NCI-H2081 (cell line): ENCODE data around the gene SERPINB1.
"Not testable (repeated sequence)": the region's sequence is repeated elsewhere in the genome, so short reads cannot be mapped to it uniquely, and the experiment has no call there.

Source experiments
- DNase-seq, 2 experiments: peaks; one replicate each; lab custom pipeline; 2025; lab: John Stamatoyannopoulos, UW

Gene SERPINB1

GRCh38 chr6:2816158-2816557, 25.5 kb downstream of the SERPINB1 start:
- no peak for DNase-seq

GRCh38 chr6:2812695-2813094, 29.0 kb downstream of the SERPINB1 start:
- DNase-seq = no peak

DNA sequence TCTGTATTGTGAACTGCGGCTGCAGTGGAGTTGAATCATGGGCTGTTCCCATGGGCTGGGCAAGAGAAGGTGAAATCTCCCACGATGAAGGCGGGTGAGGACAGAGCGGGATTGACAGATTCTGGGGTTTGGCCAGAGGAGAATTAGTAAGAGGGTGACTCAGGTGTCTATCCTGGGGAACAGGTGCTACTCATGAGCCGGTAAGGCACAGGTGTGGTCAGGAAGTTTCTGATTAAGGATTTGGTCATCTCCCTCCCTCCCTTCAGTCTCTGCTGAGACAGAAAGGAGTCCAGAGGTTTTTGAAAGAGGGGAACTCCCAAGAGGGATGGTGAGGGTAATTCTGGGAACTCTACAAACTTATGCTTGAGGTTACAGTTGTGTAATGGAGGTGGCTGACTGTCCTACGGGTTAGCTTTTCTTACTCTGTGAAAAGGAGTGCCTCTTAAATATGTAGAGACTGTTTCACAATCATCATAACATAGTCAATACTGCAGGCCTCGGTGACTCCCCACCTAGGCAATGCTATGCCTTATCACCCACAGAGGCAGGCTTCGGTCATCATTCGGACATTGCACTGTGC, 31.5 kb downstream of the SERPINB1 start:
- no peak for DNase-seq

DNA sequence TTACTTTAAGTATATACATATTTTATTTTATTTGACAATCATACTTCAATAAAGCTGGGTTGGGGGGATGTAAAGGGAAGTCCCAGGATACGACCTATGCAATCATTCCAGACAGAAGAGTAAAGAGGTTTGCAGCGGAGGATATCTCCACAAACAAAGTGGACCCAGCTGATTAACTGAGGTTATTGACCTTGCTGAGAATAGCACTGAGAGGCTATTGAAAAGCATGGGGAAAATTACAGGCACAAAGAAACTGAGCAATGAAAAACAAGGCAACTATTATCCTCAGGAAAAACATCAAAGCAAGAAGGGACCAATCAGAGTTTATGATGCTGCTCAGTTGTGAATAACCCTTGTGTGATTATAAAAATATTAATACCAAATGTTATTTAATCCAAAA, 32.6 kb downstream of the SERPINB1 start:
- no peak for DNase-seq

GRCh38 chr6:2807342-2808090, 34.1 kb downstream of the SERPINB1 start:
- no peak for DNase-seq

DNA sequence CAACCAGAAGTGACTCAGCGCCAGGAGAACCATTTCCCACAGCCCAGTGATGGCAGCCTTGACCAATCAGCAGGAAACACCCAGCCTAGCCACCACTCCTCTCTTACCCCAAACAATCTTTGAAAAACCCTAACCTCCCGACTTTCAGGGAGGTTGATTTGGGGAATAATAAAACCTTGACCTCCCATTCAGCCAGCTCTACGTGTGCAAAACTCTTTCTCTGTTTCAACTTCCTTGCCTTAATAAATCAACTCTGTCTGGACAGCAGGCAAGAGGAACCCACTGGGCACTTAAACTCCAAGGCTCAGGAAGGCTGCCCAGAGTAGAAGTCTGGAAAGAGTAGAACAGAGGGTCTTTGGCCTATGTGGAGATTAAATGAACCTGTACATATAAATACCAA, 35.0 kb downstream of the SERPINB1 start:
- DNase-seq = no peak

DNA sequence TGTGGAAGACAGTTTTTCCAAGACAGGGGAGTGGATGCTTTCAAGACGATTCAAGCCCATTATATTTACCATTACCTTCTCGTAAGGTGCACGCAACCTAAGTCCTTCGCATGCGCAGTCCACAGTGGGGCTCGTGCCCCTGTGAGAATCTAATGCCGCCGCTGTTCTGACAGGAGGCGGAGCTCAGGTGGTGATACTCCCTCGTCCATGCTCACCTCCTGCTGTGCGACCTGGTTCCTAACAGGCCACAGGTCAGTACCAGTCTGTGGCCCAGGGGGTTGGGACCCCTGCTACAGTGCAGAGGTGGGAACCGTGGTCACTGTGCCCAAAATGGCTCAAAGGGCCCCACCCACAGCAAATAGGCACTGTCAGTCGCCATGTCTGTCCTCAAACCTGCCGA, 36.6 kb downstream of the SERPINB1 start:
- no peak for DNase-seq

DNA sequence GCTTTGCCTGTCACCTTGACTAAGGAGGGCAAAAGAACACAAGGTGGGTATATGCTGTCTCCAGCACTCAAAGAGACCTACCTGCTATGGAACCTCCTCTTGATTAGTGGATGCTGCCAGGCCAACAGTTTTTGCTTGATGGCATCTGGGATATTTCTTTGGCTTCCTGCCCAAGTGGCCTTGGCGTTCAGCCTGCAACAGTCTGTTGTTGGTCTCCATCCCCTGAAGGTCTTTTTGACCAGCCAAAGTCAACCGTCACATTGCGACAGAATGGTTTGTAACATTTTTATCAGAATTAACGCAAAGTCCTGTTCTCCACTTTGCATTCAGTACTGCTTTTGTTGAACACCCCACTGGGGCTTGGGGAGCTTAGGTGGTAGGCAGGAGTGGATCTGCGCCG, 37.1 kb downstream of the SERPINB1 start:
- no peak for DNase-seq

DNA sequence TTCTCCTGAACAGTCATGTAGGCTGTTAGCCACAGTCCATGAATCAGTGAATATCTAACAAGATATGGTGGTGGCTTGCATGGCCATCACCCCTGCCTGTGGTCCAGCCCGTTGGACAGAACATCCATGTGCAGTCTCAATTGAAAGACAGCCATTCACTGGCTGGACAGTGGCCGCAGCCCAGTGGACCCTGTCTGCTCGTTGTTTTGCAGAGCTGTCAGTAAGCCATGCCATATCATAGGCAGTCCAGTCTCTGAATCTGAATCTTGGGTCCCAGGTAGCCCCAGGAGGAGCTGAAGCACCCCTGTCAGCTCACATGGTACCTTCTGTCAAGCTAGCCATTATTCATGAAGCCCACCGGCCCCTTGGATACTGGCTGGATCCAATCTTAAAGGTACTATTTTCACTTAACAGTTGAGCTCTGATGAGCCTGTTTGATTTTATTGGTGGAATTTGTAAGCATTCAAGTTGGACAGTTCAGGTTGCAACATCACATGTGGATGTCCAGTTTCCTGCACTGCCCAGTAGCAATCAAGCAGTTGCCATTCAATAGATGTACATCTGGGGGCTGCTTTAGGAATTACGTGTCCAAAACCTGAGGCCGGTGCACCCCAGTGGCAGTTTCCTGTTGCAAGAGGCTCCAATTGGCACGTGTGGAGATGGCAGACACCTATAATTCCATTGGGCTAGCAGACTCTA, 37.8 kb downstream of the SERPINB1 start:
- DNase-seq = no peak

DNA sequence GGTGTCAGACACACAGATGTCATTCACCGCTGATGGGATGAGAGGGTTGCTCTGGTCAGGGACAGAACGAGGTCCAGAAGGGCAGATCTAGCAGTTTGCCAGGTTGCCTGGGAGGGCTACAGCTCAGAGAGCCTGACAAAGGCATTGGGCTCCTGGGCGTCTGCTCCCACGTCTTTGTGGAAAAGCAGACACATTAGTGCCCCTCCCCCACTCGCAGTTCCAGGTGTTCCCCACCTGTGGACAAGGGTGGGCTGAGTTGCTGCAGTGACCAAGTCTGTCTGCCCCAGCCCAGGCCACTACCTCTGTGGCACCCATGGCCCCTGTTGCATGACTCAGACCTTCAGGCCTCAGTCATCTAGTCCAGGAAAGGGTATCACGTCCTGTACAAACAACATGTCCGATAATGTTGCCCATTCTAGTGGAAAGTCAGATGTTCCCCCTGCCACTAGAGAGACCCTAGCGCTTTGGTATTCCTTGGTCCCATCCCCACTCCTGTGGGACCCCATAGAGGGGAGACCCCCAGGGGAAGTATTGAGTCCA, 39.1 kb downstream of the SERPINB1 start:
- no peak for DNase-seq

- DNase-seq = not testable (repeated sequence)
Observed at GRCh38 chr6:2801687-2802086, 40.0 kb downstream of the SERPINB1 start.

DNA sequence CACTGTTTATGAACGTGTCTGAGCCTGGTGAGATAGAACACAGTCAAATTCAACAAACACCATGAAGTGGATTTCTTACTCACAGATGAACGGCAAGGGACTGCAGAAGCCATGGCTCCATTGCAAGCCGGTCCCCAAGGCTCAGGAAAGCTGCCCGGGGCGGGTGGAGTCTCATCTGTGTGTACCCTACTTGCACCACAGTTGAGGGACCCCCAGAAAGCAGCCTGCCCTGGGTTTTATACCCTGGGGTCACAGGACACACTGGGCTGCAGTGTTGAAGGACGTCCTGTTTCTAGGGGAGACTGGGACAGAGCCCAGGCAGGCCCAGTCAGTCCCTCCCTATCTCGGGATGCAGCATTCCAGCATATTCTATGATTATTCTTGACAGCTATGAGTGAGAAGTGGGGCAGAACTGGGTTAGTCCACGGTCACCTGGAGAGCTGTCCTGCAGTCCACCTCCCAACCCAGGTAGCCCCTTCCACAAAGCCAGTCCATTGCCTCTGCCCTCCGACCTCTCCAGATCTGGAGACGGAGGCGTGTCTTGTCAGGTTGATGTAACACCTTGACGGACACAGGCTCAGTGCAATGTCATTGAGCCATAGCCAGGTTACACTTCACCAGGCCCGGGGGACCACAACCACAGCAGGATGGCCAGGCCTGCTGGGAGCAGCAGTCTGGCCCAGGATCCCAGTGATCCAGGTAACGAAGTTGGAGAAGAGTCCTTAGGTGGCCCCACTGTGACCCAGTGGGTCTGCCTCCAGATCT, 40.9 kb downstream of the SERPINB1 start:
- no peak for DNase-seq

- no peak for DNase-seq
Observed at GRCh38 chr6:2799936-2800527, 41.6 kb downstream of the SERPINB1 start.

DNA sequence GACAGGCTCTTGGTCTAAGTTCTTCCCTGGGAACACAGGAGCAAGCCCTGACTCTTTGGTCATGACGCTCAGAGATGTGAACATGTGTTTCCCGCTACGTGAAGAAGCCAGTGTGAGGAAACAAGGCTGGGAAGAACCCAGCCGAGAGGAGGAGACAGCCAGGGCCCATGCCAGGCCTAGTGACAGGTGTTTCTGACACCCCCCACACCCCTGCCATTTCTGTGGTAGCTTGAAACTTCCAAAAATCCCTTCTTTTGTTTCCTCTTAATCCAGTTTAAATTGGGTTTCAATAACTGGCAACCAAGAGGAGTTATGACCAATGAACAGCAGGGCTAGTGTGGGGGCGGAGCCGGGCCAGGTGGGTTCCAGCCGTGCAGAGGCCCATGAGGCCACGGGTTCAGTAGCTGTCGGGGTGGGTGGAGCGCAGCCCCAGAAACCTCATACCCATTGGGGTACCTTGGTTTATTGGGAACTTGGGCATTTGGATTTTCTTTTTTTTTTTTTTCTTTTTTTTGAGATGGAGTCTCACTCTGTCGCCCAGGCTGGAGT, 43.0 kb downstream of the SERPINB1 start:
- no peak for DNase-seq

DNA sequence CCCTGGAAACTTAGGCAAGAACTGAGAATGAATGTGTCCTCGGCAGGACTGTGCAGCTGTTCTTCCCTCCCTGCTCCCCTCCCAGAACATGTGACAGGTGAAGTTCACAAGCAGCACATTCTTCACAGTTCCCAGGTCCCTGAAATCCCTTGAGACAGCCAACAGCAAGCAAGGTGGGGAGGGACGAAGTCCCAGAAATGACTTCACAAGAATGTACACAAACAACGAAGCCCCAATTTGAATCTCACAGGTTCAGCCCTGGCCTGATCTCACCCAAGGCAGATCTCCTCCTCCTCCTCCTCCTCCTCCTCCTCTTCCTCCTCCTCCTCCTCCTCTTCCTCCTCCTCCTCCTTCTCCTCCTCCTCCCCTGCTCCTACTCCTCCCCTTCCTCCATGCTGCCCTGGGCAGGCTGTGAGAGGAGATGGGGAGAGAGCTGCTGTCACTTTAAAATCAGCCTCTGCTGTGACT, 44.1 kb downstream of the SERPINB1 start:
- no peak for DNase-seq

DNA sequence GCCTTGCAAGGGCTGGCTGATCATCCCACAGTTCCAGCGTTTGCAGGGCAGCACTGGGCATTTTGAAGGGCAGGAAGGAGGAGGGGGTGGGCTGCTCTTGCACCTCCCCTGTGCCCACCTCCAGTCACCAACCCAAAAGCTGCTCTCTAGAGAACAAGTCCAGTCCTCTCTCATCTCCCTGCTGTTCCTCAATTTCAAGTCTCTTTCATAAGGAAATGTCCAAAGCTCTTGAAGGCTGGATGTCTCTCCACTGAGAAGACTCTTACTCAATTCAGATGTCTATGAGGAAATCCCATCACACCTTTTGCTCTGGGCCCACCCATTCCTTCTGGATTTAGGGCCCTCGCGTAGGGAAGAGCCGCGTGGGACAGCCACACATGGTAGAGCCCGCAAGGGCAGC, 44.8 kb downstream of the SERPINB1 start:
- DNase-seq = no peak

- DNase-seq = no peak
Observed at GRCh38 chr6:2795956-2796355, 45.7 kb downstream of the SERPINB1 start.

- no peak for DNase-seq
Observed at GRCh38 chr6:2795162-2795561, 46.5 kb downstream of the SERPINB1 start.

GRCh38 chr6:2794171-2794730, 47.4 kb downstream of the SERPINB1 start:
- DNase-seq = no peak

DNA sequence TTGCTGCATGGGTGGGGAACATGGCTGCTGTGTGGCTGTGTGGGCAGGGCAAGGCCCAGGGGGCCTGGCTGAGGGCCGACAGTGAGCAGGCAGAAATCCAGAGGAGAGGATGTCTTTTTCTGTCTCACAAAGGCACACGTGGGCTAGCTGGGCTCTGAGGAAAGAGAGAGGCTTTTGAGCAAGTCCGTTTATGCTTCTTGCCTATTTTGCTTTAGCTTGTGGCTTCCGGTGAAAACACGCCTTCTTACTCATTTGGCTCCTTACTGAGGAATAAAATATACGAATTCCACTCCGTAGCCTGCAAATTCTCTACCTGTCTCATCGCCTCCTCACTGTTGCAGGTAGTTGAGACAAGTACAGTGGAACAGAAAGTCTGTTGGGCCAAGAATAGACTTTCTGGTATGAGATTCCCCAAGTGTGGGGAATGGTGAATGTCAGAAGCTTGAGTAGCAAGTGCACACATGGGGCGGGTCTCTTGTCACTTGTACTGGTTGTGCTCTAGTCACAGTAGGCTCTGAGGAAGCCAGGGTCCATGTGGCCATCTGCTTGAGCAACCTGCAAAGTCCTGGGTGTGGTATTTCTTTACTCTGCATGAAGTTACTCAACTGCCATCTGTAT, 48.0 kb downstream of the SERPINB1 start:
- DNase-seq = peak in 1 of 2 experiments; percentile 22
